Sigmoid colon (tissue), 4 donors: Measurements from ENCODE around the gene ABCA5.

Source experiments
- EP300 ChIP-seq, 4 donors: sonication (generic); formaldehyde crosslinking; IDR thresholded peaks; one replicate each; pipeline ENCODE4 v1.6.1; 2017; ENCODE audit warnings: antibody characterized with exemption in 4 of 4
- POLR2A ChIP-seq, 2 donors: fragments of 450-650 bp; IDR thresholded peaks; one replicate each; pipeline ENCODE4 v1.6.1; 2016; ENCODE audit warnings: antibody characterized with exemption in 2 of 2, mild to moderate bottlenecking in 2 of 2, moderate library complexity in 2 of 2
- POLR2AphosphoS5 ChIP-seq, 4 donors: sonication (generic); formaldehyde crosslinking; IDR thresholded peaks; one replicate each; pipeline ENCODE4 v1.6.1; 2017; ENCODE audit warnings: antibody characterized with exemption in 4 of 4
- TF ChIP-seq, protein P1 (sequence below), 4 experiments: fragments of 450-650 bp in 3 of 4; fragments of 200-600 bp in 1 of 4; IDR thresholded peaks; one replicate each; pipeline ENCODE4 v1.5.1; 2016 to 2019; ENCODE audit warnings: antibody characterized with exemption in 4 of 4, mild to moderate bottlenecking in 3 of 4, moderate library complexity in 2 of 4

- TF ChIP-seq POLR2A (IDR thresholded peaks at IDR 0.05) (no peak), EP300 (IDR thresholded peaks at IDR 0.05) (no peak), POLR2AphosphoS5 (IDR thresholded peaks at IDR 0.05) (no peak)
- TF ChIP-seq, protein P1, sequence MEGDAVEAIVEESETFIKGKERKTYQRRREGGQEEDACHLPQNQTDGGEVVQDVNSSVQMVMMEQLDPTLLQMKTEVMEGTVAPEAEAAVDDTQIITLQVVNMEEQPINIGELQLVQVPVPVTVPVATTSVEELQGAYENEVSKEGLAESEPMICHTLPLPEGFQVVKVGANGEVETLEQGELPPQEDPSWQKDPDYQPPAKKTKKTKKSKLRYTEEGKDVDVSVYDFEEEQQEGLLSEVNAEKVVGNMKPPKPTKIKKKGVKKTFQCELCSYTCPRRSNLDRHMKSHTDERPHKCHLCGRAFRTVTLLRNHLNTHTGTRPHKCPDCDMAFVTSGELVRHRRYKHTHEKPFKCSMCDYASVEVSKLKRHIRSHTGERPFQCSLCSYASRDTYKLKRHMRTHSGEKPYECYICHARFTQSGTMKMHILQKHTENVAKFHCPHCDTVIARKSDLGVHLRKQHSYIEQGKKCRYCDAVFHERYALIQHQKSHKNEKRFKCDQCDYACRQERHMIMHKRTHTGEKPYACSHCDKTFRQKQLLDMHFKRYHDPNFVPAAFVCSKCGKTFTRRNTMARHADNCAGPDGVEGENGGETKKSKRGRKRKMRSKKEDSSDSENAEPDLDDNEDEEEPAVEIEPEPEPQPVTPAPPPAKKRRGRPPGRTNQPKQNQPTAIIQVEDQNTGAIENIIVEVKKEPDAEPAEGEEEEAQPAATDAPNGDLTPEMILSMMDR (IDR thresholded peaks at IDR 0.05) = no peak
Observed at GRCh38 chr17:69245617-69246016, 81.3 kb downstream of the ABCA5 start.
